ENCODE results near the gene TNN.

- TF ChIP-seq POLR2A (IDR thresholded peaks at IDR 0.05) = no peak
- TF ChIP-seq, protein P1, sequence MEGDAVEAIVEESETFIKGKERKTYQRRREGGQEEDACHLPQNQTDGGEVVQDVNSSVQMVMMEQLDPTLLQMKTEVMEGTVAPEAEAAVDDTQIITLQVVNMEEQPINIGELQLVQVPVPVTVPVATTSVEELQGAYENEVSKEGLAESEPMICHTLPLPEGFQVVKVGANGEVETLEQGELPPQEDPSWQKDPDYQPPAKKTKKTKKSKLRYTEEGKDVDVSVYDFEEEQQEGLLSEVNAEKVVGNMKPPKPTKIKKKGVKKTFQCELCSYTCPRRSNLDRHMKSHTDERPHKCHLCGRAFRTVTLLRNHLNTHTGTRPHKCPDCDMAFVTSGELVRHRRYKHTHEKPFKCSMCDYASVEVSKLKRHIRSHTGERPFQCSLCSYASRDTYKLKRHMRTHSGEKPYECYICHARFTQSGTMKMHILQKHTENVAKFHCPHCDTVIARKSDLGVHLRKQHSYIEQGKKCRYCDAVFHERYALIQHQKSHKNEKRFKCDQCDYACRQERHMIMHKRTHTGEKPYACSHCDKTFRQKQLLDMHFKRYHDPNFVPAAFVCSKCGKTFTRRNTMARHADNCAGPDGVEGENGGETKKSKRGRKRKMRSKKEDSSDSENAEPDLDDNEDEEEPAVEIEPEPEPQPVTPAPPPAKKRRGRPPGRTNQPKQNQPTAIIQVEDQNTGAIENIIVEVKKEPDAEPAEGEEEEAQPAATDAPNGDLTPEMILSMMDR (IDR thresholded peaks at IDR 0.05) = no peak
Observed at GRCh38 chr1:175088525-175088951, 20.9 kb downstream of the TNN start.

Data from heart left ventricle (tissue), 13 donors.